ENCODE data around the gene MNT.
A peak's percentile ranks its signal among the peaks of the same experiment; 100 is the strongest.
"Not testable (repeated sequence)": the region's sequence is repeated elsewhere in the genome, so short reads cannot be mapped to it uniquely, and the experiment has no call there.

MNT gene

DNA sequence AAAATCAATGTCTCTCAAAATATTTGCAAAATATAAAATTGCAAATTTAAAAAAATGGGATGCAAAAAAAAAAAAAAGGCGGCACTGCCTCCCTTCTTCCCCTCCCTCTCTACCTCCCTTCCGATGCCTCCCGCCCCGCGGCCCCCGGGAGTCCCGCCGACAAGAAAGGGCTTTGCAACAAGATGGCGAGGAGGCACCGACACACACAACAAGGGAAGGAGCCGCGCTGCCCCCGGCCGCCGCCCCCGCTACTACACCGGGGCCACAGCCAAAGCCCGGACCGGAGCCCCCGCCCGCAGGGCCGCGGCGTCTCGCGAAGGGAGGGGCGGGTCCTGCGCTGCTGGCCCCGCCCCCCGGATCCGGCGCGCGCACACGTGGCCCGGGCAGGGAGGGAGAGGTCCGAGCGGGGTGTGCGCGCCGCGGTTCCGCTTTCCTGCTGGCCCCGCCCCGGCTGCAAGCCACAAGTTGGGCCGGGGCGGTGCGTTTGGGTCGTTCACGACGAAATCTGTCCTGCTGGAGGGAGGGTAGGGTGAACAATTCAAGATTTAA, at the start of gene MNT:
MNT (minus strand) TSS at position 184 of the 549 bp plus-strand sequence. CDS start 348 bp downstream, outside the sequence.
- peak; percentile 95 for DNase-seq (ENCODE audit: low spot score)

- DNase-seq (ENCODE audit: low spot score) = no peak
Measured at GRCh38 chr17:2450016-2450650, 49.3 kb upstream of the MNT start.

DNA sequence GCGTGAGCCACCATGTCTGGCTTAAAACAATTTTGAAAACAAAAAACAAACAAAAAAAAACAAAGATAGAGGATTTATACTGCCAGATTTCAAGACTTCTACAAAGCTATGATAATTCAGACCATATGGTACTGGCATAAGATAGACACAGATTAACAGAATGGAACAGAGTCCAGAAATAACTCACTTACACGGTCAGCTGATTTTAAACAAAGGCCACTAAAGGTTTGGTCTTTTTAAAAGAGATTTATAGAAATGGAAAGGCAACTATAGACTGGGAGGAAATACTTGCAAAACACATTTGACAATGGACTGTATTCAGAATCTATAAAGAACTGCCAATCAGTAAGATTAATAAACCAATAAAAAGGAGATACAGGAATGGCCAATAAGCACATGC, 48.6 kb upstream of the MNT start:
- DNase-seq (ENCODE audit: low spot score) = no peak

DNA sequence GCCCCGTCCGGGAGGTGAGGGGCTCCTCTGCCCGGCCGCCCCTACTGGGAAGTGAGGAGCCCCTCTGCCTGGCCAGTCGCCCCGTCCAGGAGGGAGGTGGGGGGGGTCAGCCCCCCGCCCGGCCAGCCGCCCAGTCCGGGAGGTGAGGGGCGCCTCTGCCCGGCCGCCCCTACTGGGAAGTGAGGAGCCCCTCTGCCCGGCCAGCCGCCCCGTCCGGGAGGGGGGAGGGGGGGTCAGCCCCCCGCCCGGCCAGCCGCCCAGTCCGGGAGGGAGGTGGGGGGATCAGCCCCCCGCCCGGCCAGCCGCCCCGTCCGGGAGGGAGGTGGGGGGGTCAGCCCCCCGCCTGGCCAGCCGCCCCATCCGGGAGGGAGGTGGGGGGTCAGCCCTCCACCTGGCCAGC, 46.6 kb upstream of the MNT start:
- not testable (repeated sequence) for DNase-seq (ENCODE audit: low spot score)

- no peak for DNase-seq (ENCODE audit: low spot score)
Measured at GRCh38 chr17:2445638-2446037, 44.8 kb upstream of the MNT start.

DNA sequence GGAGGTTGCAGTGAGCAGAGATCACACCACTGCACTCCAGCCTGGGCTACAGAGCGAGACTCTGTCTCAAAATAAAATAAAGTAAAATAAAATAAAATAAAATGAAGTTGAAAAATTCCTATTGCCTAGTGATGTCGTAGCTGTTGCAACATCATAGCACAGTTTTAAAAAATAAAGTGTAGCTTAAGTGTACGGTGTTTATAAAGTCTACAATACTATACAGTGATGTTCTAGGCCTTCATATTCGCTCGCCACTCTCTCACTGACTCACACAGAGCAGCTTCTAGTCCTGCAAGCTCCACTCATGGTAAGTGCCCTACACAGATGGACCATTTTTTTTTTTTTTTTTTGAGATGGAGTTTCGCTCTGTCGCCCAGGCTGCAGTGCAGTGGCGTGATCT, 43.5 kb upstream of the MNT start:
- no peak for DNase-seq (ENCODE audit: low spot score)

DNA sequence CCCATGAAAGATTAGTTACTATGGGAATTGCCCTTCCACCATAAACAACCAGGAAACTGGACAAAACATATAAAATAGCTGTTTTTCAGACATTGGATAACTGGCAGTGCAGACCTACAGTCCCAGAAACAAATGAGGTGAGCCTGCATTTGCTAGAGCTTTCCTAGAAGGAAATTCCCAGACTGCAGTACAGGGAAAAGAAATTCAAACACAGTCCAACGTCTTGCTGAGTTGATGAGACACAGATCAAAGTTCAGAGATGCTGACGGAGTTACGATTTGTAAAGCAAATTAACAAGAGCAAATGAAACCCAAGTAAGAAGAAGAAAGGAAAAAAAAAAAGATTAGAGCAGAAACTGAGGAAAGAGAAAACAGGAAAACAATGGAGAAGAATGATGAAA, 41.3 kb upstream of the MNT start:
- DNase-seq (ENCODE audit: low spot score) = no peak

- DNase-seq (ENCODE audit: low spot score) = no peak
Measured at GRCh38 chr17:2440930-2441329, 40.1 kb upstream of the MNT start.

GRCh38 chr17:2439997-2440396, 39.1 kb upstream of the MNT start:
- DNase-seq (ENCODE audit: low spot score) = not testable (repeated sequence)

- DNase-seq (ENCODE audit: low spot score) = no peak
Measured at GRCh38 chr17:2438823-2439222, 38.0 kb upstream of the MNT start.

DNA sequence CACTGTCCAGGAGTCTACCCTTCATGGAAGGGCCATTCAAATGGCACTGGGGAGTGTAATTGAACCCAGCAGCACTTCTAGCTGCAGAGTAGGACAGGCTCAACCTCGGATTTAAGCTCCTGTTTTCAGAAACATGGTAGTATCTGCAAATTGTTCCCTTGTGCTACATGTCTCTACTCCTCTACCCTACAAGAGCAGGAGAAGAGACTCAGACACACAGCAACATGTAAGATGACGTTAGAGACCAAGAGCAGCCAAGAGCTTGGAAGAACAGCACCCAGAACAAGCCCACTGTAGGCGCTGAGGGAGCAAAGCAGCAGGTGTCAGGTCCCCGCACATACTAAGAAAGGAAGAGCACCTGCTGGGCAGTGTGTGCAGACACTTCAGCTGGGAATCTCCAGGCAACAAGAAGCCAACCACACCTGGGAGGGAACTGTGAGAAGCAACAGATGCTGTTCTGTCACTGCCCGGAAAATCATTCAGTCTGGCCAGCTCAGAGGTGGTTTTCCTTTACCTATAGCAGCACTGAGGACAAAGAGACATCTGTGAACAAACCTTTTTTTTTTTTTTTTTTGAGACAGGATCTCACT, 35.6 kb upstream of the MNT start:
- no peak for DNase-seq (ENCODE audit: low spot score)

- DNase-seq (ENCODE audit: low spot score) = no peak
Measured at GRCh38 chr17:2435862-2436261, 35.0 kb upstream of the MNT start.

- peak; percentile 59 for DNase-seq (ENCODE audit: low spot score)
Measured at GRCh38 chr17:2435181-2435741, 34.4 kb upstream of the MNT start.

- no peak for DNase-seq (ENCODE audit: low spot score)
Measured at GRCh38 chr17:2433696-2434095, 32.8 kb upstream of the MNT start.

- no peak for DNase-seq (ENCODE audit: low spot score)
Measured at GRCh38 chr17:2427910-2428309, 27.1 kb upstream of the MNT start.

DNA sequence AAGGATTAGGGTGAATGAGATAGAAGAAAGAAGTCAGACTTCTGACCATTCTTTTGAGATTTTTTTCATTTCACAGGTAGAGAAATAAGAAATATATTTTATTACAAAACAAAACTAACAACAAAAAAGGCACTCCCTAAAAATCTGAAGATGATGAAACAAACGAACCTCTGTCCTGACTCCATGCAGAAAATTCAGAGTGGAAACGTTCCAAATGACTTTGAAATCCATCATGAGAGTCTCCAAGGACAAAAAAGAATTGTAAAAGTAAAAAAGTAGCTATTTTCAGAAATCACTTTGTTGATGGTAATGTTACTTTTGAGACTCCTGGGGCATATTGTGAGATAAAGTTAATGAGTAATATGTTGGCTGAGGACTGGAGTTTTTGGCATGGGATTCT, 26.4 kb upstream of the MNT start:
- DNase-seq (ENCODE audit: low spot score) = no peak

DNA sequence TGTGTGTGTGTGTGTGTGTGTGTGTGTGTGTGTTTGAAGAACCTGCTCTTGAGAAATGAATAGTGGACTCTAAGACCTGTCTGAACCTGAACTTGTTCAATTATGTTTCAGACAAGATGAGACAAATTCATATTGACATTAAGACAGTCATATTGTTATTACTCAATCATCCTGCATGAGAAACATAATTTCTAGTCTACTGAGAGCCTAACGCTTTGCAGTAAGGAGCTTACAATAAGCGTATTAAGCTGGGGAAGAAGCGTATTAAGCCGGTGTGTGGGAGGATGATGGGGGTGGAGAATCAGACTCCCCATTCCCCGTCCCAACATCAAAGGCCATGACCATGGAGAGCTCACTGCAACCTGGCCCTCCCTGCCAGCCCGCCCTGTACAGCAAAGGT, 22.4 kb upstream of the MNT start:
- DNase-seq (ENCODE audit: low spot score) = no peak

- DNase-seq (ENCODE audit: low spot score) = no peak
Measured at GRCh38 chr17:2421315-2422147, 20.7 kb upstream of the MNT start.

DNA sequence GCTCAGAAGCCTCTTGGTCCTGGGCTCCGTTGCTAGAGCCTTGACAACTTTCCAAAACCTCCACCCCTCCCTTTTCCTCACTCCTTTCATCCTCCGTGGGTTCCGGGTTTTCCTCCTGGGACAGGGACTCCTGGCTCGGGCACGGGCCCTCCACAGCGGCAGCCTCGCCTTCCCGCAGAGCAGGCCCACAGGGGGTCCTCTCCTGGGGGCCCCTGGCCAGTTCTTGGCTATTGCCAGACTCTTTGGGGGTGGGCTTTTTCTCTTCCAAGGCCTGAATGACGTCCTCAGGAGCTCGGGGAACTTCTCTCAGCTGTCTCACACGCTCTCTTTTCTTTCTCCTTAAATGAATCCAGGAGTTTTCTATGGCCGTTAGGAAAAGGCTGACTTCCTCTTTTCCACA, 19.3 kb upstream of the MNT start:
- no peak for DNase-seq (ENCODE audit: low spot score)

DNA sequence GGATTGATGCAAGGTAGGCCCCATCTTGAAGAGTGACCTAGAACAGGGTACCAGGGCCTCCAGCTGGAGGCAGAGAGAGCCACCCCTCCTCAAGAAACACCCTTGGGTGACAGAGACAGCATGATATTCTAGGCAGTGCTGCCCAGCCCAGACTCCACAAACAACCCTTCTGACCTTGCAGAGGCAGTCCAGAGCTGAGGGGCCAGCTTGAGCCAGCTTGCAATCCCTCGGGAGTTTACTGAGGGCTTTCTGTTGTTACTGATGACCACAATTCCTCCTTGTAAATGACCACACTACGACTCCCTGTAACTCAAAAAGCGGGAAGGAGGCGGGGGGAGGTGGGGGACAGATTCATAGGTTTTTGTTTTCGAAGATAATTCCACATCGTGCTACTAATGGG, 18.6 kb upstream of the MNT start:
- no peak for DNase-seq (ENCODE audit: low spot score)

- DNase-seq (ENCODE audit: low spot score) = no peak
Measured at GRCh38 chr17:2418572-2418971, 17.7 kb upstream of the MNT start.

DNA sequence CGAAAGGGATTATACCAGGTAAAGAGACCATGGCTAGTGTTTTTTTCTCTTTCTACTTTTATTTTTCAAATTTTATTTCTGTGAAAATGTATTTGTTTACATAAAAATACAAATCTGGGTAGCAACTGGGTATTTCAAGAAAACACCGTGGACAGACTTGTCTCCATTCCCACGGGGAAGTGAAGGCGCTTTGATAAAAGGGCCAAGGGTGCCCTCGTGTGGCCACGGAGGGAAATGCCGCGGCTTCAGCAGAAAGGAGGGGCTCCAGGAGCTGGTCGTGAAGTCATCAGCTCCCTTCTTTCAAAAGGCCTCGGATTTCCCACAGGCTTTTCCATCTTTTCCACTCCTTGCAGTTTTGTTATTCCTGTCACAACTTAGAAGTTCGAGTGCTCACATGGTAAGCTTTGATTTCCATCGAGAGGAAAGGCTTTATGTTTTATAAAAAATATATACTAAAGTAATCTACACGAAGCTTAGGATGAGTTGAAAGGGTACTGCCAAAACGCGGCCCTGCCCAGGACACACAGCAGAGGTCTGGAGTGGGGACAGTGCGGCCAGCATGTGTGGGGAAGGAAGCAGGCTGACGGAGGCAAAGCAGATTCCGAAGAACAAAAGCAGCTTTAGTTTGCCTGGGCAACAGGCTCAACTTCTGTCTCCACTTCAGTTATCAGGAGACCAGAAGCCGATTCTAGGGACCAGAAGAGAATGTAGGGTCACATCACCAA, 15.3 kb upstream of the MNT start:
- DNase-seq (ENCODE audit: low spot score) = peak; percentile 93

Data from Ammon's horn (tissue), 1 donor.